ENCODE measurements around the gene MRPL38. TPM values are rescaled to one million over a fixed set of nuclear protein-coding genes. Genes with fewer than 3 reads are reported as not detected.
"Not testable (repeated sequence)": the region's sequence is repeated elsewhere in the genome, so short reads cannot be mapped to it uniquely, and the experiment has no call there.

MRPL38 gene
- polyA plus RNA-seq, 3 donors: 43.1 to 74.8 (median 48.1) TPM

- H3K27ac ChIP-seq (ENCODE audit: low read depth, low read length): no peak overlapping the region
- 84 to 85% (median 84%) methylated on average over 6 of the region's 6 CpGs for WGBS, 3 donors
Measured at GRCh38 chr17:75888484-75888883, 16.2 kb downstream of the MRPL38 start.

GRCh38 chr17:75885860-75886259, 18.8 kb downstream of the MRPL38 start:
- 80 to 83% (median 80%) methylated on average over 9 of the region's 9 CpGs for WGBS, 3 donors
- not testable (repeated sequence) for H3K27ac ChIP-seq (ENCODE audit: low read depth, low read length)

GRCh38 chr17:75885431-75885830, 19.3 kb downstream of the MRPL38 start:
- H3K27ac ChIP-seq (ENCODE audit: low read depth, low read length): no peak overlapping the region
- WGBS, 3 donors: 47 to 82% (median 53%) methylated on average over 8 of the region's 8 CpGs

- 82 to 90% (median 85%) methylated on average over 12 to 15 of the region's 15 CpGs for WGBS, 3 donors
- H3K27ac ChIP-seq (ENCODE audit: low read depth, low read length): no peak overlapping the region
Measured at GRCh38 chr17:75881678-75882454, 22.8 kb downstream of the MRPL38 start.

GRCh38 chr17:75880266-75880665, 24.4 kb downstream of the MRPL38 start:
- no peak overlapping the region for H3K27ac ChIP-seq (ENCODE audit: low read depth, low read length)
- 77 to 81% (median 81%) methylated on average over 7 of the region's 7 CpGs for WGBS, 3 donors

- H3K27ac ChIP-seq (ENCODE audit: low read depth, low read length): peak within 1 kb of the TSS; percentile 87
- 0 to 1% (median 1%) methylated on average over 42 to 87 of the region's 87 CpGs for WGBS, 3 donors
Measured at GRCh38 chr17:75878174-75878998, 26.3 kb downstream of the MRPL38 start, which contains the start of gene TRIM47. Gene TRIM47 (minus strand): TSS chr17:75878581. CDS start chr17:75878548, 33 bp downstream.

- peak overlapping the region; percentile 87 for H3K27ac ChIP-seq (ENCODE audit: low read depth, low read length)
- 0 to 1% (median 1%) methylated on average over 42 to 56 of the region's 56 CpGs for WGBS, 3 donors
Measured at GRCh38 chr17:75877752-75878173, 26.9 kb downstream of the MRPL38 start.

- peak overlapping the region; percentile 80 for H3K27ac ChIP-seq (ENCODE audit: low read depth, low read length)
- WGBS, 3 donors: 3 to 8% (median 6%) methylated on average over 36 to 41 of the region's 41 CpGs
Measured at GRCh38 chr17:75876938-75877751, 27.5 kb downstream of the MRPL38 start.

GRCh38 chr17:75876190-75876937, 28.3 kb downstream of the MRPL38 start:
- peak overlapping the region; percentile 80 for H3K27ac ChIP-seq (ENCODE audit: low read depth, low read length)
- WGBS, 3 donors: 10 to 27% (median 22%) methylated on average over 24 to 26 of the region's 26 CpGs

- no peak overlapping the region for H3K27ac ChIP-seq (ENCODE audit: low read depth, low read length)
- WGBS, 3 donors: 28 to 45% (median 32%) methylated on average over 5 of the region's 5 CpGs
Measured at GRCh38 chr17:75875940-75876189, 28.8 kb downstream of the MRPL38 start.

- no peak overlapping the region for H3K27ac ChIP-seq (ENCODE audit: low read depth, low read length)
- 53 to 67% (median 56%) methylated on average over 16 to 18 of the region's 18 CpGs for WGBS, 3 donors
Measured at GRCh38 chr17:75875182-75875939, 29.3 kb downstream of the MRPL38 start.

GRCh38 chr17:75874323-75875181, 30.1 kb downstream of the MRPL38 start:
- 86 to 93% (median 90%) methylated on average over 37 to 38 of the region's 38 CpGs for WGBS, 3 donors
- H3K27ac ChIP-seq (ENCODE audit: low read depth, low read length): no peak overlapping the region

GRCh38 chr17:75873587-75874322, 30.9 kb downstream of the MRPL38 start:
- 59 to 74% (median 71%) methylated on average over 11 of the region's 11 CpGs for WGBS, 3 donors
- H3K27ac ChIP-seq (ENCODE audit: low read depth, low read length): no peak overlapping the region

- H3K27ac ChIP-seq (ENCODE audit: low read depth, low read length): no peak overlapping the region
- 32 to 39% (median 39%) methylated on average over 13 of the region's 13 CpGs for WGBS, 3 donors
Measured at GRCh38 chr17:75872434-75873351, 32.0 kb downstream of the MRPL38 start.

GRCh38 chr17:75870228-75870627, 34.5 kb downstream of the MRPL38 start:
- 61 to 84% (median 69%) methylated on average over 10 of the region's 10 CpGs for whole genome bisulfite sequencing, 3 donors
- H3K27ac ChIP-seq (ENCODE audit: low read depth, low read length): peak overlapping the region; percentile 58

Measured in adipose tissue (tissue), 3 donors.